Measurements from ENCODE around the gene NMBR.

Gene NMBR

DNA sequence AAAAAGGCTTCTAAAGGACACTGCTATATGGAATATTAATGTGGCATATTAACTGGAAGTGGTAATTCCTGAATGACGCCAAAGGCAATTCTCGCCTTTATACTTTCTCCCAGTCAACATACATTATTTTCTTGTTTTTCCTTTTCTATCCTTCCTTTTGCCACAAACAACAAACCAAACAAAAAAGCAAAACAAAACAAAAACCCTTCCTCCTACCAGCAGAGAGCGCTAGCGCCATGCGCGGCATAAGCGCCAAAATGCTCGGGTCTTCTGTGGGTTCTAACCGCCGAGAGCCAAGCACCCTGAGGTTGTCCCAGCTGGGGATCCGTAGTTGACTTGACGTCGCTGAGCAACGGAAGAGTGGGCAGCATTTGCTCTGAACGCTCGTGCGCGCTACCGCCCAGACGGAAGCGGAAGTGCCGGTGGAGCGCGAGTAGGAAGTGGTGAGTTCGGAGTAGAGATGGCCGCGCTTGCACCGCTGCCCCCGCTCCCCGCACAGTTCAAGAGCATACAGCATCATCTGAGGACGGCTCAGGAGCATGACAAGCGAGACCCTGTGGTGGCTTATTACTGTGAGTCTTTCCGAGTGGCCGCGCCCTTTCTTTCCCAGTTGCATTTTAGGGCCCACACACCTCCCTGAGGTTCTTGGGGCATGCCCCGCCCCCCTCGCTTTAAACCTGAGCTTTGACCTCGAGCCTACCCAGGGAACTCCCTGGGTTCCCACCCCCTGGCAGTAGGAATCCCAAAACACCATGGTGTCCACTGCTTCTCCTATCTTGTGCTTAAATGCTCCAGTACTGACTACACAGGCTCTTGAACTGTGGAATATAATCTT lies at the start of gene NMBR, which contains the start of gene VTA1:
NMBR (minus strand) TSS at position 295 of the 835 bp plus-strand sequence. CDS start 58,464 bp downstream, outside the sequence.
VTA1 (plus strand) TSS at position 436 of the 835 bp plus-strand sequence; CDS start at position 461, 25 bp downstream.
- TF ChIP-seq GATA3 (IDR thresholded peaks at IDR 0.05; ENCODE audit: low read depth, low read length): no peak
- no peak for TF ChIP-seq GATA2 (IDR thresholded peaks at IDR 0.05; ENCODE audit: low read depth, low read length)

DNA sequence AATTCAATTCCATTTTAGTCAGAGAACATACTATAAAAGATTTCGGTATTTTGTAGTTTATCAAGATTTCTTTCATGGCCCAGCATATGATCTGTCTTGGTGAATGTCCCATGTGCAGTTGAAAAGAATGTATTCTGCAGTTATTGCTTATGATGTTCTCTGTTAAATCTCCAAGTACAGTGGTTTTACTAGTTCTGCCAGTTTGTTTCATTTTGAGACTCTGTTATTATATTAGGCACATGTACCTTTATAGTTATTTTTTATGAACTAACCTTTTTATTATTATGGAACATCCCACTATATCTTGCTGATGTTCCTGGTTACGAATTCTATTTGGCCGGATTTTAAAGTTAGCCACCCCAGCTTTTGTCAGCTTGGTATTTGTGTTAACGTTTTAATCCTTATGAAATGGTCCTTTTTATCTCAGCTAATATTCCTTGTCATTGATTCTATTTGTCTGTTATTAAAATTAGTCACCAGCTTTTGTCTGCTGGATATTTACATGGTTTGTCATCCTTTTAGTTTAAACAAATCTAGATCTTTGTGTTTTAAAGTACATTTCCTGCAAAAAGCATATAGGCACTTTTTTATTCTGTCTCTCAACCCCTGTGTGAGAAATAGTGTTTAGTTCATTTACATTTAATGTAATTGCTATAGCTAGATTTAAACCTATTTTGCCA lies 49.1 kb upstream of the NMBR start:
- TF ChIP-seq GATA3 (IDR thresholded peaks at IDR 0.05; ENCODE audit: low read depth, low read length): no peak
- no peak for TF ChIP-seq GATA2 (IDR thresholded peaks at IDR 0.05; ENCODE audit: low read depth, low read length)

- TF ChIP-seq GATA3 (IDR thresholded peaks at IDR 0.05; ENCODE audit: low read depth, low read length) (no peak), GATA2 (IDR thresholded peaks at IDR 0.05; ENCODE audit: low read depth, low read length) (no peak)
These were observed 46.7 kb upstream of the NMBR start for GRCh38 chr6:142193621-142194020.

GRCh38 chr6:142192343-142192742 lies 45.4 kb upstream of the NMBR start:
- TF ChIP-seq GATA3 (IDR thresholded peaks at IDR 0.05; ENCODE audit: low read depth, low read length): no peak
- no peak for TF ChIP-seq GATA2 (IDR thresholded peaks at IDR 0.05; ENCODE audit: low read depth, low read length)

DNA sequence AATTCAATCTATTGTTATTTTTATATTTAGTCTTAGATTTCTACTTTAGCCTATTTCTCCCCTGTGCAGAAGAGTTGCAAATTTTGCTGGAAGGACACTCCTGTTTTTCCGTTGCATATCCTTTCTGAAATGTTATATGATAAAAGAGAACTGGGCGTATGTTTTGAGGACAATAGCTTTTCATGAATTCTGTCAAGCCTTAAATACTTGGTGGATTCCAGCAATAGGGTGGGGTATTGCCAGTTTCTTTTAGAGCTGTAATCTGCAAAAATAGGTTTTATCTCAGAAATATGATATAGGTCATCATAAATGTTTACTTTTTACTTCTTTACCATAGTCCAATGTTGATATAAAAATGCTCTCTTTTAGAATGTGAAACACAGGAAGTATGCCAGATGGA lies 42.1 kb upstream of the NMBR start:
- TF ChIP-seq GATA3 (IDR thresholded peaks at IDR 0.05; ENCODE audit: low read depth, low read length) (no peak), GATA2 (IDR thresholded peaks at IDR 0.05; ENCODE audit: low read depth, low read length) (no peak)

DNA sequence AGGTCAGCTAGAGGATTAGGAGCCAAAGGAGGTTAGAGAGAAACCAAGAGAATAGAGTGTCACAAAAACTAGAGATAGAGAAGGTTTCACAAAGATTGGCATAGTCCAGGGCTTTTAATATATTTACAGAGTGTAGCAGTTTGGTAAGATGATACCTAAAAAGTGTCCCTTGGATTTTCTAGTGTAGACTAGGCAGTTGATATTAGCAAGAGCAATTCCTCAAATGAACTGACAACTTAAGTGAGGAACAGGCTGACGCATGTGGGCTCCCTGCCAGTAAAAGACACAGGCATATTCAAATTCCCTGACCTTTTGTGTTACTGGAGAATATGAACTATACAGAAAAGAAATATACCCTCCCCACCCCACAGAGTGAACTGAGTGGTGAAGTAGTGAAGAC lies 40.3 kb upstream of the NMBR start:
- TF ChIP-seq GATA2 (IDR thresholded peaks at IDR 0.05; ENCODE audit: low read depth, low read length): no peak
- no peak for TF ChIP-seq GATA3 (IDR thresholded peaks at IDR 0.05; ENCODE audit: low read depth, low read length)

GRCh38 chr6:142185641-142186040 lies 38.7 kb upstream of the NMBR start:
- TF ChIP-seq GATA2 (IDR thresholded peaks at IDR 0.05; ENCODE audit: low read depth, low read length) (no peak), GATA3 (IDR thresholded peaks at IDR 0.05; ENCODE audit: low read depth, low read length) (no peak)

DNA sequence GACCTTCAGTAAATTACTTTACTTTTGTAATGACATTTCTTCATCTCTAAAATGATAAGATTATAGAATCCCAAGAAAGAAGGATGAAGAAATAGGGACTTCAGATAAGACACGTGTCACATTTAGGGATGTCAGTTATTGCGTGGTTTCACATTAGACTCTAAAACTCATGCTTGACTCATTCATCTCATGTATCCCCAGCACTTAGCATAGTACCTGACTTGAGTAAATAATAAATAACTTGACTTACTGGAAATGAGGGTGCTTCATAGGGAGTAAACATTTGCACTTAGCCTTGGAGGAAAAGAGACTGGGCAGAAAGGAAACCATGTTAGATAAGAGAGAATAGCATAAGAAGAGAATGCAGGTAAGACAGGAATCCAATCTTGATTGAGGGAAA lies 37.4 kb upstream of the NMBR start:
- no peak for TF ChIP-seq GATA3 (IDR thresholded peaks at IDR 0.05; ENCODE audit: low read depth, low read length)

GRCh38 chr6:142183351-142183750 lies 36.4 kb upstream of the NMBR start:
- no peak for TF ChIP-seq GATA2 (IDR thresholded peaks at IDR 0.05; ENCODE audit: low read depth, low read length)
- no peak for TF ChIP-seq GATA3 (IDR thresholded peaks at IDR 0.05; ENCODE audit: low read depth, low read length)

GRCh38 chr6:142182004-142182403 lies 35.1 kb upstream of the NMBR start:
- no peak for TF ChIP-seq GATA2 (IDR thresholded peaks at IDR 0.05; ENCODE audit: low read depth, low read length)
- TF ChIP-seq GATA3 (IDR thresholded peaks at IDR 0.05; ENCODE audit: low read depth, low read length): no peak

- TF ChIP-seq GATA3 (IDR thresholded peaks at IDR 0.05; ENCODE audit: low read depth, low read length): no peak
- TF ChIP-seq GATA2 (IDR thresholded peaks at IDR 0.05; ENCODE audit: low read depth, low read length): no peak
These were observed 31.2 kb upstream of the NMBR start for GRCh38 chr6:142178129-142178528.

DNA sequence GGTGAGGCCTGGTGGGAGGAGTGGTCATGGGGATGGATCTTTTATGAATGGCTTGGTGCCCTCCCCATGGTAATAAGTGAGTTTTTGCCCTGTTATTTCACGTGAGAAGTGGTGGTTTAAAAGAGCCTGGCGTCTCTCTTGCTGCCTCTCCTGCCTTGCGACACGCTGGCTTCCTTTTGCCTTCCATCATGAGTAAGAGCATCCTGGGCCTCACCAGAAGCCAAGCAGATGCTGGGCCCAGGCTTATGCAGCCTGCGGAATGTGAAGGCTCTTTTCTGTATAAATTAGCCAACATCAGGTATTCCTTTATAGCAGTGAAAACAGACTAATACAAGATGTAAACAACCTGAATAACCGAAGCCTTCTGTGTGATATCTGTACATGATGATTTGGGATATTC lies 27.8 kb upstream of the NMBR start:
- TF ChIP-seq GATA2 (IDR thresholded peaks at IDR 0.05; ENCODE audit: low read depth, low read length) (no peak), GATA3 (IDR thresholded peaks at IDR 0.05; ENCODE audit: low read depth, low read length) (no peak)

DNA sequence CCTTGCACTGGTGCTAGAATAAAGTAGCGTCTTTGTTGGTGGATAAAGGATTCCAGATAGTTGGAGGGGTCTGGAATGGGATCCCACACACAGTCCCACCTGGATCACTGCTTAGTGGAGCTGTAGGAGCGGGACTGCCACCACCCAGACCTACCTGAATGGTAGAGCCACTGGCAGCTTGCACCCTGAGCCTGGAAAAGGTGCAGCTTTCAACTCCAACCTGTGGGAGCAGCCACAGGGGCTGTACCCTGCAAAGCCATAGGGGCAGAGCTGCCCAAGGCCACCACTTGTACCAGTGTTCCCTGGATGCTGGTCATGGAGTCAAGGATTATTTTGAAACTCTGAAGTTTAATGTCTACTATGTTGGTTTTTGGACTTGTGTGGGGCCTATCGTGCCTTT lies 27.1 kb upstream of the NMBR start:
- TF ChIP-seq GATA3 (IDR thresholded peaks at IDR 0.05; ENCODE audit: low read depth, low read length): no peak
- no peak for TF ChIP-seq GATA2 (IDR thresholded peaks at IDR 0.05; ENCODE audit: low read depth, low read length)

- TF ChIP-seq GATA2 (IDR thresholded peaks at IDR 0.05; ENCODE audit: low read depth, low read length) (no peak), GATA3 (IDR thresholded peaks at IDR 0.05; ENCODE audit: low read depth, low read length) (no peak)
These were observed 25.8 kb upstream of the NMBR start for GRCh38 chr6:142172758-142173157.

DNA sequence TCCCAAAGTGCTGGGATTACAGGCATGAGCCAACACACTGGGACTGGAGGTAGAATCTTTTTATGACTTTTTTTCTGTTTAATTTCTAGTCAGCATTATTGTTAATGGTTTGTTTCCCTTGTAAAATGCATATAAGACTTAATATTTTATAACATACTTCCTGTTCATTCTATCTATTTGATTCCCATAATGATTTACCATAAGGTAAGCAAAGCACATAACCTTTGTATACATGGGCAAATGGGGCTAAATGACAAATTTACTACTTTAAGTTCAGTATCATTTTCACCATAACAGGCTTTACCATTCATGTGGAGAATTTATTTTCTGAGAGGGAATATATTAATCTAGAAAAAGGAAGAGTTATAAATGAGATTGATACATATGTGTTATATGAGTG lies 24.4 kb upstream of the NMBR start:
- no peak for TF ChIP-seq GATA2 (IDR thresholded peaks at IDR 0.05; ENCODE audit: low read depth, low read length)
- no peak for TF ChIP-seq GATA3 (IDR thresholded peaks at IDR 0.05; ENCODE audit: low read depth, low read length)
